GM12878 (cell line): ENCODE results near the gene HCFC2. TPM values are rescaled to one million over a fixed set of nuclear protein-coding genes. Genes with fewer than 3 reads are reported as not detected.

ENCODE experiments used
- ATAC-seq: fragments of 200-7000 bp; cut with Tn5 transposase; 3 replicates; pipeline ENCODE4 v1.9.1; 2020; ENCODE audit warnings: mild to moderate bottlenecking, moderate library complexity
- BruUV-seq: library from RNA; stranded (reverse); fragments of 400-500 nt; replicated peaks from 2 replicates; lab custom pipeline; 2021; lab: Mats Ljungman, UMichigan
- CTCF ChIA-PET: fragments of 300-600 bp; sonication (Branson Sonifier 250); formaldehyde crosslinking; extraction: SDS; loops from one replicate; lab custom pipeline; 2021; ENCODE audit warnings: inconsistent platforms; lab: Yijun Ruan, JAX
- POLR2A ChIA-PET: fragments of 350-600 bp; formaldehyde crosslinking; extraction: SDS; loops from one replicate; lab custom pipeline; 2021; ENCODE audit warnings: inconsistent platforms; lab: Charles Lee
- RAD21 ChIA-PET: fragments of 300-600 bp; sonication (Branson Sonifier 250); formaldehyde crosslinking; loops from one replicate; lab custom pipeline; 2023; ENCODE audit warnings: antibody characterized with exemption; ENCODE audit not compliant: unreplicated experiment; lab: Charles Lee
- SMC1A ChIA-PET: fragments of 300-600 bp; sonication (Branson Sonifier 250); formaldehyde crosslinking; loops from one replicate; lab custom pipeline; 2023; ENCODE audit not compliant: unreplicated experiment, uncharacterized antibody; lab: Charles Lee
- DNase-seq: peaks from one replicate; pipeline ENCODE4 v3.0.0-alpha.2; 2011; ENCODE audit warnings: low read depth, low spot score
- FAIRE-seq: peaks from 3 replicates; lab custom pipeline; 2011; peaks lifted over from hg19 to GRCh38; lab: Jason Lieb, UNC
- H2AFZ ChIP-seq: 2 replicates; pipeline ENCODE4 v1.6.0; 2011; ENCODE audit warnings: low read depth, low read length, control low read depth; ENCODE audit not compliant: control insufficient read depth
- H3K27ac ChIP-seq: 2 replicates; pipeline ENCODE4 v1.5.1; 2011; ENCODE audit warnings: control low read depth; ENCODE audit not compliant: control insufficient read depth, insufficient read depth
- H3K27me3 ChIP-seq, 2 experiments: replicated peaks in 1 of 2; 2 replicates each; pipeline versions ENCODE4 v1.6.0 to v1.6.1; 2011; ENCODE audit warnings: low read length in 1 of 2; ENCODE audit not compliant: control insufficient read depth in 2 of 2, insufficient read depth in 2 of 2
- H3K36me3 ChIP-seq, 2 experiments: 2 replicates each; pipeline ENCODE4 v1.5.1; 2011; ENCODE audit warnings: low read length in 1 of 2; ENCODE audit not compliant: control insufficient read depth in 2 of 2, insufficient read depth in 2 of 2
- H3K4me1 ChIP-seq: 2 replicates; pipeline ENCODE4 v1.6.1; 2011; ENCODE audit warnings: mild to moderate bottlenecking, low read length, moderate library complexity, mixed read lengths; ENCODE audit not compliant: control insufficient read depth, insufficient read depth
- H3K4me2 ChIP-seq: 2 replicates; pipeline ENCODE4 v1.6.0; 2011; ENCODE audit warnings: control low read depth; ENCODE audit not compliant: control insufficient read depth, insufficient read depth
- H3K4me3 ChIP-seq: fragments of 200-600 bp; sonication (generic); 2 replicates; pipeline ENCODE4 v1.5.1; 2016
- H3K79me2 ChIP-seq: 2 replicates; pipeline ENCODE4 v1.6.0; 2011; ENCODE audit warnings: low read length; ENCODE audit not compliant: control insufficient read depth, insufficient read depth
- H3K9ac ChIP-seq: 2 replicates; pipeline ENCODE4 v1.8.0; 2011; ENCODE audit warnings: low read length, control low read depth, mixed read lengths; ENCODE audit not compliant: control insufficient read depth, insufficient read depth
- H3K9me3 ChIP-seq: replicated peaks from 3 replicates; pipeline ENCODE4 v1.5.1; 2011; ENCODE audit warnings: mild to moderate bottlenecking, low read length; ENCODE audit not compliant: control insufficient read depth, insufficient read depth
- H4K20me1 ChIP-seq: 2 replicates; pipeline ENCODE4 v1.6.0; 2011; ENCODE audit not compliant: control insufficient read depth, insufficient read depth
- ATF7 ChIP-seq: fragments of 450-650 bp; IDR thresholded peaks from 2 replicates; pipeline ENCODE4 v1.6.1; 2016; ENCODE audit warnings: low read depth, mild to moderate bottlenecking
- HDAC2 ChIP-seq: fragments of 200-600 bp; sonication (generic); IDR thresholded peaks from 2 replicates; pipeline ENCODE4 v1.6.1; 2017
- MYB ChIP-seq: fragments of 150-350 bp; IDR thresholded peaks from 2 replicates; pipeline ENCODE4 v1.6.1; 2014; ENCODE audit warnings: mild to moderate bottlenecking, low read depth, low read length, borderline replicate concordance
- PML ChIP-seq: IDR thresholded peaks from 2 replicates; pipeline ENCODE4 v1.6.1; 2012; ENCODE audit warnings: low read length, inconsistent platforms
- RAD21 ChIP-seq: IDR thresholded peaks from 2 replicates; pipeline ENCODE4 v1.6.1; 2011; ENCODE audit warnings: mild to moderate bottlenecking, low read depth, low read length, moderate library complexity; ENCODE audit not compliant: insufficient read depth
- RELA ChIP-seq: fragments of 450-650 bp; IDR thresholded peaks from 2 replicates; pipeline ENCODE4 v1.8.0; 2014; ENCODE audit warnings: borderline replicate concordance; ENCODE audit not compliant: partially characterized antibody
- SIN3A ChIP-seq: IDR thresholded peaks from 2 replicates; pipeline ENCODE4 v1.6.1; 2012; ENCODE audit warnings: low read depth, low read length, improper control_type of control experiment
- STAT1 ChIP-seq: fragments of 450-650 bp; conservative IDR thresholded peaks from 2 replicates; pipeline ENCODE4 v1.6.1; 2014; ENCODE audit warnings: antibody characterized with exemption, mild to moderate bottlenecking
- TAF1 ChIP-seq: IDR thresholded peaks from 2 replicates; pipeline ENCODE4 v1.6.1; 2011; ENCODE audit warnings: mild to moderate bottlenecking, low read depth, low read length, borderline replicate concordance
- ZBED1 ChIP-seq: IDR thresholded peaks from 2 replicates; pipeline ENCODE4 v1.6.1; 2016; ENCODE audit warnings: borderline replicate concordance
- ZNF622 ChIP-seq: fragments of 450-650 bp; IDR thresholded peaks from 2 replicates; pipeline ENCODE4 v1.6.1; 2017; ENCODE audit warnings: mild to moderate bottlenecking, inconsistent platforms
- in situ Hi-C: fragments of 300-500 bp; cut with MboI; formaldehyde crosslinking; loops from 9 replicates; pipeline ENCODE4 v1.14.3; 2018; ENCODE audit warnings: mixed read lengths
- intact Hi-C: fragments of 100-400 bp; cut with micrococcal nuclease; formaldehyde crosslinking; loops from one replicate; pipeline ENCODE4 v1.14.2; 2022; ENCODE audit not compliant: unreplicated experiment
- polyA plus RNA-seq, 11 experiments: library from polyadenylated mRNA; depleted of rRNA in 4 of 11; unstranded in 6 of 11; stranded (reverse) in 5 of 11; fragments of >200 nt; fragmentation: Nextera tagmentation in 4 of 11; fragmentation: Illumina TruSeq in 1 of 11; extraction: Ambion mirVana in 4 of 11; extraction: Trizol in 1 of 11; gene quantifications; 1 replicate in 1 of 11; 2 replicates in 10 of 11; pipeline versions ENCODE4 v1.2.1 to v1.2.3, GENCODE V29; 2011 to 2016; ENCODE audit warnings: inconsistent platforms in 2 of 11, missing spikeins in 2 of 11, low read depth in 1 of 11
- total RNA-seq, 4 experiments: library from RNA; depleted of rRNA in 3 of 4; stranded (reverse); fragments of >200 nt in 3 of 4; fragmentation: Illumina TruSeq in 1 of 4; extraction: Trizol in 1 of 4; gene quantifications; 2 replicates each; pipeline versions ENCODE4 v1.2.1 to v1.2.3, GENCODE V29; 2013 to 2021
- TF ChIP-seq, protein P1 (sequence below): fragments of 450-650 bp; IDR thresholded peaks from 2 replicates; pipeline ENCODE4 v1.6.1; 2017; ENCODE audit warnings: borderline replicate concordance
- TF ChIP-seq, protein P2 (sequence below): fragments of 450-650 bp; formaldehyde crosslinking; IDR thresholded peaks from 2 replicates; pipeline ENCODE4 v1.5.0; 2022; ENCODE audit warnings: mild to moderate bottlenecking, missing genetic modification characterization
- TF ChIP-seq, protein P3 (sequence below): IDR thresholded peaks from 2 replicates; pipeline ENCODE4 v1.6.1; 2011; ENCODE audit warnings: mild to moderate bottlenecking, low read depth, low read length, moderate library complexity; ENCODE audit not compliant: insufficient replicate concordance

HCFC2 gene
- total and polyA plus RNA-seq, 10 of the 15 experiments (the other 5 are each of a cell fraction or from before 2014, with no cell fraction given) = 1.8 to 14.2 (median 9.3) TPM

DNA sequence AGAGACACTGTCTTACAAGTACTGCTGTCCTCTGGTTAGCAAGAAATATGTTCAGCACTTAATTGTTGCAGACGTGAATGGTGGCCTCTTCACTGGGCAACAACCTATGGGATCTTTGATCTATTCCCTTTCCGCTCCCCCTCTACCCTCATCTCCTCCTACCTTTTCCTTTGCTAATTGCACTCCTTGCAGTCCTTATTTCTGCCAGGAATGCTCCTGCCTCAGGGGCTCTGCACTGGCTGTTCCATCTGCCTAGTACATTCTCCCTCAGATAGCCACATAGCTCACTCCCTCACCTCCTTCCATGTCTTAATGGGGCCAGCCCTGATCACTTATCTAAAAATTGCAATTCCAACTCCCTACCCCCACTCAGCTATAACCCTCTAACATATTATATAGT lies 78.2 kb downstream of the HCFC2 start (continued):
- TF ChIP-seq, protein P1, sequence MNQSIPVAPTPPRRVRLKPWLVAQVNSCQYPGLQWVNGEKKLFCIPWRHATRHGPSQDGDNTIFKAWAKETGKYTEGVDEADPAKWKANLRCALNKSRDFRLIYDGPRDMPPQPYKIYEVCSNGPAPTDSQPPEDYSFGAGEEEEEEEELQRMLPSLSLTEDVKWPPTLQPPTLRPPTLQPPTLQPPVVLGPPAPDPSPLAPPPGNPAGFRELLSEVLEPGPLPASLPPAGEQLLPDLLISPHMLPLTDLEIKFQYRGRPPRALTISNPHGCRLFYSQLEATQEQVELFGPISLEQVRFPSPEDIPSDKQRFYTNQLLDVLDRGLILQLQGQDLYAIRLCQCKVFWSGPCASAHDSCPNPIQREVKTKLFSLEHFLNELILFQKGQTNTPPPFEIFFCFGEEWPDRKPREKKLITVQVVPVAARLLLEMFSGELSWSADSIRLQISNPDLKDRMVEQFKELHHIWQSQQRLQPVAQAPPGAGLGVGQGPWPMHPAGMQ = no peak
- TF ChIP-seq PML = no peak

DNA sequence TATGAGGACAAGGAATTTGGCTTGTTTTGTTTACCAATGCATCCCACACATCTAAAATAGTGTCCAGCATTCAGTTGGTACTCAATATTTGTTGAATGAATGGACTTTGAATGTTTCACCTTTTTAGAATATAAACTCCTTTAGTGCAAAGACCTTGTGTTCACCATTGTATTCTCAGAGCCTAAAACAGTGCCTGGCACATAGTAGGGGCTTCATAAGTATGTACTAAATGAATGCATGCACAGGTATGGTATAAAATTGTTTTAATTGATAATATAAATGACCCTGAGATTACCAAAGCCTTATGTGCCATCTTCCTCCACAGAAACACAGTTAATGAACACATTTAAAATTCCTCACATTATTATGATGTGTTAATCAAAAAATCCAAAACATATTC lies 78.7 kb downstream of the HCFC2 start:
- peaks cover 2% of the 10 kb centered on the region; the same call in 2 of the 3 replicates for H3K9me3 ChIP-seq
- intact Hi-C loops (no loop called here), in situ Hi-C loops (no loop called here)
- ChIA-PET CTCF (interaction anchor here (1.5 kb wide), 1 partner anchor 24 kb away, joined by 3 read pairs; no protein-coding TSS in a partner anchor), RAD21 (no interaction called here), SMC1A (interaction anchor here (1.4 kb wide), 1 partner anchor 35 kb away, joined by 3 read pairs; no protein-coding TSS in a partner anchor), POLR2A (no interaction called here)
- H3K27ac ChIP-seq = no peak overlapping the region
- H4K20me1 ChIP-seq = no peaks in the 10 kb centered on the region
- H3K36me3 ChIP-seq = no peaks in the 10 kb centered on the region
- no TSS peak for BruUV-seq
- DNase-seq (no peak), FAIRE-seq (no peak), ATAC-seq (no peak)
- no peak overlapping the region for H3K4me3 ChIP-seq
- H3K79me2 ChIP-seq = no peaks in the 10 kb centered on the region
- H2AFZ ChIP-seq = no peak overlapping the region
- no peak overlapping the region for H3K9ac ChIP-seq
- TF ChIP-seq TAF1 (no peak), HDAC2 (no peak), ATF7 (no peak), ZBED1 (no peak), MYB (no peak), RELA (no peak), STAT1 (no peak), ZNF622 (no peak), SIN3A (no peak), RAD21 (no peak)
- TF ChIP-seq, protein P2, sequence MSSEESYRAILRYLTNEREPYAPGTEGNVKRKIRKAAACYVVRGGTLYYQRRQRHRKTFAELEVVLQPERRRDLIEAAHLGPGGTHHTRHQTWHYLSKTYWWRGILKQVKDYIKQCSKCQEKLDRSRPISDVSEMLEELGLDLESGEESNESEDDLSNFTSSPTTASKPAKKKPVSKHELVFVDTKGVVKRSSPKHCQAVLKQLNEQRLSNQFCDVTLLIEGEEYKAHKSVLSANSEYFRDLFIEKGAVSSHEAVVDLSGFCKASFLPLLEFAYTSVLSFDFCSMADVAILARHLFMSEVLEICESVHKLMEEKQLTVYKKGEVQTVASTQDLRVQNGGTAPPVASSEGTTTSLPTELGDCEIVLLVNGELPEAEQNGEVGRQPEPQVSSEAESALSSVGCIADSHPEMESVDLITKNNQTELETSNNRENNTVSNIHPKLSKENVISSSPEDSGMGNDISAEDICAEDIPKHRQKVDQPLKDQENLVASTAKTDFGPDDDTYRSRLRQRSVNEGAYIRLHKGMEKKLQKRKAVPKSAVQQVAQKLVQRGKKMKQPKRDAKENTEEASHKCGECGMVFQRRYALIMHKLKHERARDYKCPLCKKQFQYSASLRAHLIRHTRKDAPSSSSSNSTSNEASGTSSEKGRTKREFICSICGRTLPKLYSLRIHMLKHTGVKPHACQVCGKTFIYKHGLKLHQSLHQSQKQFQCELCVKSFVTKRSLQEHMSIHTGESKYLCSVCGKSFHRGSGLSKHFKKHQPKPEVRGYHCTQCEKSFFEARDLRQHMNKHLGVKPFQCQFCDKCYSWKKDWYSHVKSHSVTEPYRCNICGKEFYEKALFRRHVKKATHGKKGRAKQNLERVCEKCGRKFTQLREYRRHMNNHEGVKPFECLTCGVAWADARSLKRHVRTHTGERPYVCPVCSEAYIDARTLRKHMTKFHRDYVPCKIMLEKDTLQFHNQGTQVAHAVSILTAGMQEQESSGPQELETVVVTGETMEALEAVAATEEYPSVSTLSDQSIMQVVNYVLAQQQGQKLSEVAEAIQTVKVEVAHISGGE (CRISPR knock-in tag) = no peak
- TF ChIP-seq, protein P1 = no peak
- TF ChIP-seq, protein P3, sequence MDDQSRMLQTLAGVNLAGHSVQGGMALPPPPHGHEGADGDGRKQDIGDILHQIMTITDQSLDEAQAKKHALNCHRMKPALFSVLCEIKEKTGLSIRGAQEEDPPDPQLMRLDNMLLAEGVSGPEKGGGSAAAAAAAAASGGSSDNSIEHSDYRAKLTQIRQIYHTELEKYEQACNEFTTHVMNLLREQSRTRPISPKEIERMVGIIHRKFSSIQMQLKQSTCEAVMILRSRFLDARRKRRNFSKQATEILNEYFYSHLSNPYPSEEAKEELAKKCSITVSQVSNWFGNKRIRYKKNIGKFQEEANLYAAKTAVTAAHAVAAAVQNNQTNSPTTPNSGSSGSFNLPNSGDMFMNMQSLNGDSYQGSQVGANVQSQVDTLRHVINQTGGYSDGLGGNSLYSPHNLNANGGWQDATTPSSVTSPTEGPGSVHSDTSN = no peak
- no peak overlapping the region for H3K4me2 ChIP-seq
- H3K27me3 ChIP-seq = no peaks in the 10 kb centered on the region
- H3K4me1 ChIP-seq = no peaks in the 10 kb centered on the region
